GM23248 (cell line): ENCODE results near the gene CYP27A1. TPM values are rescaled to one million over a fixed set of nuclear protein-coding genes. Genes with fewer than 3 reads are reported as not detected.
A peak's percentile ranks its signal among the peaks of the same experiment; 100 is the strongest.

Source experiments
- DNase-seq: peaks from one replicate; pipeline ENCODE4 v3.0.0-alpha.2; 2015
- H2AFZ ChIP-seq: fragments of 200-600 bp; sonication (generic); 2 replicates; pipeline ENCODE4 v1.6.1; 2016; ENCODE audit warnings: antibody characterized with exemption
- H3F3A ChIP-seq: fragments of 200-600 bp; sonication (generic); 2 replicates; pipeline ENCODE4 v1.6.1; 2016; ENCODE audit warnings: mild to moderate bottlenecking, antibody characterized with exemption, mixed run types; ENCODE audit not compliant: insufficient read depth
- H3K27ac ChIP-seq: fragments of 200-600 bp; sonication (generic); 2 replicates; pipeline ENCODE4 v1.5.1; 2016; ENCODE audit warnings: mild to moderate bottlenecking
- H3K27me3 ChIP-seq: fragments of 200-600 bp; sonication (generic); replicated peaks from 2 replicates; pipeline ENCODE4 v1.6.1; 2016; ENCODE audit warnings: mild to moderate bottlenecking; ENCODE audit not compliant: insufficient read depth
- H3K36me3 ChIP-seq: fragments of 200-600 bp; sonication (generic); 2 replicates; pipeline ENCODE4 v1.6.1; 2016; ENCODE audit warnings: low read depth, mild to moderate bottlenecking
- H3K4me1 ChIP-seq: fragments of 200-600 bp; sonication (generic); 2 replicates; pipeline ENCODE4 v1.6.1; 2016; ENCODE audit warnings: mild to moderate bottlenecking; ENCODE audit not compliant: insufficient read depth
- H3K4me2 ChIP-seq: fragments of 200-600 bp; sonication (generic); one replicate; pipeline ENCODE4 v1.6.1; 2016; ENCODE audit warnings: mild to moderate bottlenecking; ENCODE audit not compliant: unreplicated experiment
- H3K4me3 ChIP-seq: fragments of 200-600 bp; sonication (generic); 2 replicates; pipeline ENCODE4 v1.5.1; 2016; ENCODE audit warnings: mild to moderate bottlenecking
- H3K79me2 ChIP-seq: fragments of 200-600 bp; sonication (generic); 2 replicates; pipeline ENCODE4 v1.6.1; 2016; ENCODE audit warnings: mild to moderate bottlenecking; ENCODE audit not compliant: insufficient read depth
- H3K9ac ChIP-seq: fragments of 200-600 bp; sonication (generic); 2 replicates; pipeline ENCODE4 v1.6.1; 2016; ENCODE audit warnings: mild to moderate bottlenecking
- H3K9me2 ChIP-seq: fragments of 200-600 bp; sonication (generic); 2 replicates; pipeline ENCODE4 v1.6.1; 2016; ENCODE audit warnings: mixed run types, mild to moderate bottlenecking, moderate library complexity; ENCODE audit not compliant: insufficient read depth
- H3K9me3 ChIP-seq: fragments of 200-600 bp; sonication (generic); one replicate; pipeline ENCODE4 v1.6.1; 2017; ENCODE audit warnings: low read depth
- H4K20me1 ChIP-seq: fragments of 200-600 bp; sonication (generic); 2 replicates; pipeline ENCODE4 v1.6.0; 2016; ENCODE audit not compliant: insufficient read depth
- EZH2 ChIP-seq: fragments of 200-600 bp; sonication (generic); IDR thresholded peaks from 2 replicates; pipeline ENCODE4 v1.6.1; 2018; ENCODE audit warnings: antibody characterized with exemption, mild to moderate bottlenecking; ENCODE audit not compliant: insufficient read depth, poor library complexity, severe bottlenecking
- EZH2phosphoT487 ChIP-seq: fragments of 200-600 bp; sonication (generic); IDR thresholded peaks from 2 replicates; pipeline ENCODE4 v1.6.1; 2018; ENCODE audit warnings: antibody characterized with exemption, moderate library complexity, mild to moderate bottlenecking, low read depth; ENCODE audit not compliant: insufficient read depth
- WGBS, 2 experiments: methylation state at CpG; one replicate each; pipeline ENCODE4 v1.1.6; 2015 to 2017; ENCODE audit warnings: low lambda C conversion rate in 2 of 2, low coverage in 1 of 2; ENCODE audit errors: missing lambda C conversion rate in 2 of 2; 5-methylcytosine and 5-hydroxymethylcytosine counted together
- in situ Hi-C: fragments of 300-500 bp; cut with MboI; formaldehyde crosslinking; loops from 2 replicates; pipeline ENCODE4 v1.15.0; 2020
- polyA plus RNA-seq: library from polyadenylated mRNA; unstranded; fragments of >200 nt; fragmentation: Nextera tagmentation; extraction: Ambion mirVana; gene quantifications from 2 replicates; pipeline ENCODE4 v1.2.1, GENCODE V29; 2016
- total RNA-seq: library from RNA; depleted of rRNA; stranded (reverse); fragments of >200 nt; shearing (Covaris generic); gene quantifications from 2 replicates; pipeline ENCODE4 v1.2.3, GENCODE V29; 2014

CYP27A1 gene
- total and polyA plus RNA-seq, 2 experiments from 2014 or later: 2.9 to 4.1 TPM

DNA sequence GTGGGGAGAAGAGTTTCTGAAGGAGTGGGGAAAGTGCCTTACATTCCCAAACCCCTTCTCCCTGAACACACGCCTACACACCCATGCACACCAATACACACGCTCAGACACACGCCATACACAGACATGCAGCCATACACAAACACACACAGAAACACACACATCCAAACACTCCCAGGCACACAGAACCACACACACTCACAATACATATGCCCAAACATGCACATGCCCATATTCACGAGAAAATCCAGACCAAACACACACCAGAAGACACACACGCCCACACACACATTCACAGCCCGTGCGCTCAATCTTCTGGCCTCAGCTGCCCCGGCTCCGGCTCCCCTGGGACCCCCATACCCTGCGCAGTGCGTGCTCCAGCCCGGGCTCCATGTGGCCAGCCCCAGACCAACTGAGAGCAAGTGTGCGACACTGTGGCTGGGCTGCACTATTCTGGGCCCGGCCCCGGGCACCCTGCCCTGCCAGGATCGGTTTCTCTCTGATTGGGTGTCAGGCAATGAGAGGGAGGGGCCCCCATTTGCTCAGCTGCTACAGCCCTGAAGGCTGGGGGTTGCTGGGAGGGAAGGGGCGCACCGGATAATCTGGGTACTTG lies 49.5 kb downstream of the CYP27A1 start, which contains the start of gene PRKAG3:
Gene PRKAG3 (minus strand): TSS at position 426 of the 613 bp plus-strand sequence.
- Histone ChIP-seq H2AFZ (no peak within 1 kb of the TSS; the same call in 1 of the 2 replicates), H3K4me1 (peaks cover 10% of the 10 kb centered on the region; the same call in 1 of the 2 replicates), H3K36me3 (no peaks in the 10 kb centered on the region), H3F3A (no peaks in the 10 kb centered on the region), H3K27me3 (peaks cover 13% of the 10 kb centered on the region; the same call in 1 of the 2 replicates), H3K4me2 (no peak within 1 kb of the TSS), H4K20me1 (no peaks in the 10 kb centered on the region), H3K27ac (no peak within 1 kb of the TSS), H3K9ac (no peak within 1 kb of the TSS), H3K79me2 (no peaks in the 10 kb centered on the region), H3K9me2 (no peaks in the 10 kb centered on the region), H3K4me3 (no peak within 1 kb of the TSS), H3K9me3 (no peaks in the 10 kb centered on the region)
- TF ChIP-seq EZH2phosphoT487 (no peak), EZH2 (no peak)
- in situ Hi-C loops: no loop called here
- DNase-seq: peak; percentile 17
- WGBS, 2 experiments: 41 to 42% methylated on average over 18 of the region's 18 CpGs

GRCh38 chr2:218832081-218832480 lies 50.1 kb downstream of the CYP27A1 start:
- in situ Hi-C loops: no loop called here
- Histone ChIP-seq H3F3A (no peaks in the 10 kb centered on the region), H3K27ac (no peak overlapping the region), H3K9me3 (no peaks in the 10 kb centered on the region), H3K4me2 (no peak overlapping the region), H4K20me1 (no peaks in the 10 kb centered on the region), H3K4me3 (no peak overlapping the region), H3K79me2 (no peaks in the 10 kb centered on the region), H2AFZ (no peak overlapping the region), H3K27me3 (peaks cover 13% of the 10 kb centered on the region; the same call in 1 of the 2 replicates), H3K36me3 (no peaks in the 10 kb centered on the region), H3K4me1 (peaks cover 10% of the 10 kb centered on the region; the same call in 1 of the 2 replicates), H3K9me2 (no peaks in the 10 kb centered on the region), H3K9ac (no peak overlapping the region)
- WGBS, 2 experiments: 67 to 74% methylated on average over 3 of the region's 3 CpGs
- TF ChIP-seq EZH2 (no peak), EZH2phosphoT487 (no peak)
- DNase-seq: peak; percentile 19

- Histone ChIP-seq H3K27me3 (peaks cover 16% of the 10 kb centered on the region; the same call in 1 of the 2 replicates), H3K4me1 (peaks cover 10% of the 10 kb centered on the region; the same call in 1 of the 2 replicates), H3K36me3 (no peaks in the 10 kb centered on the region), H3K27ac (no peak overlapping the region), H3K9ac (no peak overlapping the region), H2AFZ (no peak overlapping the region), H3K4me2 (no peak overlapping the region), H3F3A (no peaks in the 10 kb centered on the region), H3K9me3 (no peaks in the 10 kb centered on the region), H4K20me1 (no peaks in the 10 kb centered on the region), H3K79me2 (no peaks in the 10 kb centered on the region), H3K4me3 (no peak overlapping the region), H3K9me2 (no peaks in the 10 kb centered on the region)
- peak; percentile 45 for DNase-seq
- in situ Hi-C loops: no loop called here
- no peak for TF ChIP-seq EZH2
- no peak for TF ChIP-seq EZH2phosphoT487
- WGBS, 2 experiments: 0 to 9% methylated on average over 3 of the region's 3 CpGs
Measured at GRCh38 chr2:218832520-218832919, 50.6 kb downstream of the CYP27A1 start.

DNA sequence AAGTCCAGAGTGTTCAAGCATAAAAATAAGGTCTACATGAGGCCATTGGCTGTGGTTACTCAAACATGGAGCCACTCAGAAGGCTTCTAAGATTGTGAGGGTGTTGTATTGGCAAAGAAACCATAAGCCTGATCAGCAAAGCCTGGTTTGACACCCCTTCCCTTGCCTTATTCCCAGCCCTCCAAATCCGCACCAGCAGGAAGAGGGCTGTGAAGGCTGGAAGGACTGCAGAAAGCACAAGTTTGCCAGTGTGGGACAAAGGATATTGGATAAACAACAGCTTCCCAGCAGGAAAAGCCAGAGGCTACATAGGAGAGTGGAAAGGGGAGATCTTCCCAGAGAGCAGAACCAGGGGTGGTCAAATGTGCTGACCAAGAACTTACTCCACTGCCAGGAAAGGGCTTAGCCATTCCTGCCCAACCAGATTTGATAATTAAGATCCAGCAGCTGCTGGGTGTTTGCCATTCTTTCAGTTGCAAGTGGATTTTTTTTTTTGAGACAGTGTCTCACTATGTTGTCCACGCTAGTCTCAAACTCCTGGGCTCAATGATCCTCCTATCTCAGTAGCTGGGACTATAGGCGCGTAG lies 51.2 kb downstream of the CYP27A1 start:
- no peak for DNase-seq
- Histone ChIP-seq H2AFZ (no peak overlapping the region), H3K4me2 (no peak overlapping the region), H3F3A (no peaks in the 10 kb centered on the region), H3K4me3 (no peak overlapping the region), H3K4me1 (peaks cover 10% of the 10 kb centered on the region; the same call in 1 of the 2 replicates), H3K36me3 (no peaks in the 10 kb centered on the region), H3K9me2 (no peaks in the 10 kb centered on the region), H3K27me3 (peaks cover 17% of the 10 kb centered on the region; the same call in 1 of the 2 replicates), H3K27ac (no peak overlapping the region), H3K9ac (no peak overlapping the region), H3K9me3 (no peaks in the 10 kb centered on the region), H4K20me1 (no peaks in the 10 kb centered on the region), H3K79me2 (no peaks in the 10 kb centered on the region)
- no peak for TF ChIP-seq EZH2phosphoT487
- no peak for TF ChIP-seq EZH2
- 40 to 61% methylated on average over 4 of the region's 4 CpGs for WGBS, 2 experiments
- in situ Hi-C loops: no loop called here
